ENCODE data around the gene REEP1. TPM values are rescaled to one million over a fixed set of nuclear protein-coding genes. Genes with fewer than 3 reads are reported as not detected.

Gene REEP1
- total RNA-seq, 1 donor from 2014 or later = 12.0 TPM

DNA sequence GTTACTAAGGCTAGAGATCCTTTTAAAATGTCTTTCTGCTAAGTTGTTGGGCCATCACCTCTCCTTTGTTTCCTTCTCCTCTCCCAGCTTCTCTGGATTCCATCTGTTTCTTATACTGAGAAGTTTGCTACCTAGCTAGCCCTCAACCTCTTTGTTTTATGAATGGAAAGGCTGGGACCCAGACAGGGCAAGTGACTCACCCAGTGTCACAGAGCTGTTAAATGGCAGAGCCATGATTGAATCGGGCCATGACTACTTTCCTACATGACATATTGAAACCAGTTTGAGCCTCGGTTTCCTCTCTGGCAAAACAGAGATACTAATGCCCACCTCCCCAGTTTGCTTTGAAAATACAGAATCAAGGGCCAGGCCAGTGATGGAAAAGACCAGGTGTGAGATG lies 24.1 kb downstream of the REEP1 start:
- Mint-ChIP-seq H3K4me1 (ENCODE audit: low read depth) (no peaks in the 10 kb centered on the region), H3K4me3 (ENCODE audit: low read depth) (no peak overlapping the region), H3K27me3 (peaks cover 3% of the 10 kb centered on the region), H3K27ac (no peak overlapping the region), H3K36me3 (ENCODE audit: insufficient read depth) (no peaks in the 10 kb centered on the region), H3K9me3 (ENCODE audit: low read depth) (no peaks in the 10 kb centered on the region)
- TF ChIP-seq, protein P1, sequence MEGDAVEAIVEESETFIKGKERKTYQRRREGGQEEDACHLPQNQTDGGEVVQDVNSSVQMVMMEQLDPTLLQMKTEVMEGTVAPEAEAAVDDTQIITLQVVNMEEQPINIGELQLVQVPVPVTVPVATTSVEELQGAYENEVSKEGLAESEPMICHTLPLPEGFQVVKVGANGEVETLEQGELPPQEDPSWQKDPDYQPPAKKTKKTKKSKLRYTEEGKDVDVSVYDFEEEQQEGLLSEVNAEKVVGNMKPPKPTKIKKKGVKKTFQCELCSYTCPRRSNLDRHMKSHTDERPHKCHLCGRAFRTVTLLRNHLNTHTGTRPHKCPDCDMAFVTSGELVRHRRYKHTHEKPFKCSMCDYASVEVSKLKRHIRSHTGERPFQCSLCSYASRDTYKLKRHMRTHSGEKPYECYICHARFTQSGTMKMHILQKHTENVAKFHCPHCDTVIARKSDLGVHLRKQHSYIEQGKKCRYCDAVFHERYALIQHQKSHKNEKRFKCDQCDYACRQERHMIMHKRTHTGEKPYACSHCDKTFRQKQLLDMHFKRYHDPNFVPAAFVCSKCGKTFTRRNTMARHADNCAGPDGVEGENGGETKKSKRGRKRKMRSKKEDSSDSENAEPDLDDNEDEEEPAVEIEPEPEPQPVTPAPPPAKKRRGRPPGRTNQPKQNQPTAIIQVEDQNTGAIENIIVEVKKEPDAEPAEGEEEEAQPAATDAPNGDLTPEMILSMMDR (IDR thresholded peaks at IDR 0.05; ENCODE audit: unreplicated experiment) = no peak
- DNase-seq (ENCODE audit: low spot score, unreplicated experiment) = no peak

DNA sequence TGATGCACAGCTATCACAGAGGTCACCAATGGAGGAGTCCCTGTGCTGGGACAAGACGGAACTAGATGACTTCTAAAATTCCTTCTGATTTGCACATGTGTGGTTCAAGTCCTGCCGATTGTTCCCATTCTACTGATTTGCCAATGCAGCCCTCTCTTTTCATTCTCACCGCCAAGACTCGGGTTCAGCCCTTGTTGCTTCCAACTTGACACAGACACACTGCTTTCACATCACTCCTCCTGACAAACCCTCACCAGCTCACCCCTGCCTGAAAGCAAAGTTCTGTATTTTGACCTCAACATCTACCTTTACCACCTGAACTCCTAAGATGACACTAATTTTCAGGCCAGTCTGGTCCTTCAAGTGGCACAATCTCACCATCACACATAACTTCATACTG lies 25.5 kb downstream of the REEP1 start:
- TF ChIP-seq, protein P1 (IDR thresholded peaks at IDR 0.05; ENCODE audit: unreplicated experiment) = no peak
- H3K27ac Mint-ChIP-seq = no peak overlapping the region
- no peak for DNase-seq (ENCODE audit: low spot score, unreplicated experiment)
- H3K36me3 Mint-ChIP-seq (ENCODE audit: insufficient read depth) = no peaks in the 10 kb centered on the region
- no peaks in the 10 kb centered on the region for H3K4me1 Mint-ChIP-seq (ENCODE audit: low read depth)
- peaks cover 3% of the 10 kb centered on the region for H3K27me3 Mint-ChIP-seq
- no peak overlapping the region for H3K4me3 Mint-ChIP-seq (ENCODE audit: low read depth)
- no peaks in the 10 kb centered on the region for H3K9me3 Mint-ChIP-seq (ENCODE audit: low read depth)

DNA sequence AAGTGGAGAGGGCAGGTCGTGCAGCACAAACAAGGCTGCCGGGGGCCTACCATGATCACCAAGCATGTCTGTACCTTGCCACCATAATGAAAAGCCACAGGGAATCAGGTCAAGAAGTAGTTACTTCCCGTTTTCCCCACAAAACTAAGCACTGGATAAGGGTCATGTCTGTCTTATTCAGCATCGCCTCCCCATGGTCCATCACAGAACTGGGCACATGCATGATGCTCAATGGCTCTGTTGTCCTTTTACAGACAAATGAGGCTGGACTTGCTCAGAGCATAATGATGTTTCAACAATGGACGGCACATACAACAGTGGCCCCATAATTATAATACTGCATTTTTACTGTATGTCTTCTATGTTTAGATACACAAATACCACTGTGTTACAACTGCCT lies 27.5 kb downstream of the REEP1 start:
- Mint-ChIP-seq H3K4me1 (ENCODE audit: low read depth) (no peaks in the 10 kb centered on the region), H3K27ac (no peak overlapping the region), H3K4me3 (ENCODE audit: low read depth) (no peak overlapping the region), H3K27me3 (peaks cover 17% of the 10 kb centered on the region), H3K9me3 (ENCODE audit: low read depth) (no peaks in the 10 kb centered on the region), H3K36me3 (ENCODE audit: insufficient read depth) (no peaks in the 10 kb centered on the region)
- no peak for DNase-seq (ENCODE audit: low spot score, unreplicated experiment)
- TF ChIP-seq, protein P1 (IDR thresholded peaks at IDR 0.05; ENCODE audit: unreplicated experiment) = no peak

DNA sequence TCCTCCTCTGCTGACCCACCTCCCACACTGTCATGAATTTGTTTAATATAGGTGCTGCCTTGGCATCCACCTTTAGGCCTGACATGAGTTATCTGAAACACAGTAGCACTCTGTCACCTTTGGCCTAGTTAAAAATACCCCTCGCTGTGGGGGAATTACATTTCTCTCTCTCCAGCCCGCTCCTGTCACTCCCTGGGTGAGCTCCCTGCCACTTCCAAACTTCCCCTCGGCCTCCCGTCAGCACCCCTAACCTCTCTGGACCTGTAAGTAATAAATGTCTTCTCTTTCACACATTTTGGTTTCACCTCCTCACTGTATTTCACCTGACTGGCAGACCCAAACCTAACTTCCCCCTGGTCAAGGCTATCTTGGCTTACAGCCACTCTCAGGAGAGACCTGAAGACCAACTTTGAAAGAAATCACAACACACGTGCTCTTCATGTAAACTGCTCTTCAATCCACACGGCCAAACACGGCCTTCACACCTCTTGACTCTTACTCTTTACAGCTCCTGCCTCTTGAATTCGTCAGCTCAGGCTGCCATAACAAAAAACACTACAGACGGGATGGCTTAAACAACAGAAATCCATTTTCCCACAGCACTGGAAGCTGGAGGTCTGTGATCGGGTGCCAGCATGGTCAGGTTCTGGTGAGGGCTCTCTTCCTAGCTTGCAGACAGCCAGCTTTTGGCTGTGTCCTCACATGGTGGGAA lies 28.3 kb downstream of the REEP1 start:
- DNase-seq (ENCODE audit: low spot score, unreplicated experiment) = no peak
- Mint-ChIP-seq H3K4me1 (ENCODE audit: low read depth) (no peaks in the 10 kb centered on the region), H3K9me3 (ENCODE audit: low read depth) (no peaks in the 10 kb centered on the region), H3K27ac (no peak overlapping the region), H3K36me3 (ENCODE audit: insufficient read depth) (no peaks in the 10 kb centered on the region), H3K4me3 (ENCODE audit: low read depth) (no peak overlapping the region), H3K27me3 (peaks cover 22% of the 10 kb centered on the region)
- TF ChIP-seq, protein P1 (IDR thresholded peaks at IDR 0.05; ENCODE audit: unreplicated experiment) = no peak

DNA sequence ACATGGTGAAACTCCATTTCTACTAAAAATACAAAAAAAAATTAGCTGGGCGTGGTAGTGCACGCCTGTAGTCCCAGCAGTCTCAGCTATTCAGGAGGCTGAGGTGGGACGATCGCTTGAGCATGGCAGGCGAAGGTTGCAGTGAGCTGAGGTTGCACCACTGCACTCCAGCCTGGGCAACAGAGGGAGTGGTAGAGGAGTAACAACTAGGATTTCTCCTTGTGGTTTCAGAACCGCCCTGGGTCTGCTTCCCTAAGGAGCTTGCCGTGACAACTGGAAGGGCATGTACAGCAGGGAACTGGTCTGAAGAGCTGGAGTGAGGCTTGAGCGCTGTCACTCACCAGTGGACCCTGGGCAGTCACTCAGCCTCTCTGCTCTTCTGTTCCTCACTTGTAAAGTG lies 29.1 kb downstream of the REEP1 start:
- no peak overlapping the region for H3K27ac Mint-ChIP-seq
- no peak overlapping the region for H3K4me3 Mint-ChIP-seq (ENCODE audit: low read depth)
- TF ChIP-seq, protein P1 (IDR thresholded peaks at IDR 0.05; ENCODE audit: unreplicated experiment) = no peak
- no peaks in the 10 kb centered on the region for H3K4me1 Mint-ChIP-seq (ENCODE audit: low read depth)
- no peak for DNase-seq (ENCODE audit: low spot score, unreplicated experiment)
- H3K9me3 Mint-ChIP-seq (ENCODE audit: low read depth) = no peaks in the 10 kb centered on the region
- no peaks in the 10 kb centered on the region for H3K36me3 Mint-ChIP-seq (ENCODE audit: insufficient read depth)
- H3K27me3 Mint-ChIP-seq = peaks cover 29% of the 10 kb centered on the region
